Measurements from ENCODE around the gene DSCAM.

DSCAM gene

DNA sequence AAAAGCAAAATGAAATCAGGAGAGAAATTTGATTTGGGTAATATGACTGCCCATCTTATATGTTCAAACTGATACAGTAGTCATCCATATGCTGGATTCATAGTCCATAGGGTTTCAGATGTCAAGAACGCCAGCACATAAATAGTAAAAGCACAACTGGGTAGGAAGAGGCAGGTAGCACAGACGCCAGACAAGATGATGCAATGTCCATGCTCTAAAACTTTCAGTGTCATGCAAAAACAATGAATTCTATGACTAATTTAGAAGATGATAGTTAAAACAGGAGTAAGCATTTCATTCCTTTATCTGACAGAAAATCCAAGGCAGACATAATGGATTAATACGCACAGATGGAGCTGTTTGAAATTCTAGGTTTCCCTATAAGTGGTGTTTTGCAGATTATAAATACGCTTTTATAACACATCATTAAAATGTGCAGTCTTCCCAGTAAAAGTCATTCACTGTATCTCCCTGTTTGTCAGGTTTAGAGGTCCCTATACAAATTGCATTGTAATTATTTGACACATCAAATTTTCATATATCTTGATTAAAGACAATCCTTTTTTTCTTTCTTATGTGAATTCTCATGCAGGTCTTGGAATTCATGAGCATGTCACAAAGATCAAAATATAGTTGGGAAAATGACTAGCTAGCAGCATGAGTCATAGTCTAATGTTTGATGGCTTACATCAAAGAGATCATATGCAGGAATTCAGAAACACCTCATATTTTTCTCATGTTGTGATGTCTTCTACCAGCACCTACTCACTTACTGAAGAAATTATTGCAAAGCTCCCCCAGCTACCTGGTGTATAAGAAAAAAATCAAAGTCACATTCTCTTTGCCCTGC is 139.9 kb downstream of the DSCAM start:
- DNase-seq (ENCODE audit: low read depth in 2 of 2, low spot score in 1 of 2), result no peak

GRCh38 chr21:40706176-40706575 is 140.8 kb downstream of the DSCAM start:
- DNase-seq (ENCODE audit: low read depth in 2 of 2, low spot score in 1 of 2), result no peak

- DNase-seq (ENCODE audit: low read depth in 2 of 2, low spot score in 1 of 2), result no peak
Observed at GRCh38 chr21:40704141-40704540, 142.8 kb downstream of the DSCAM start.

DNA sequence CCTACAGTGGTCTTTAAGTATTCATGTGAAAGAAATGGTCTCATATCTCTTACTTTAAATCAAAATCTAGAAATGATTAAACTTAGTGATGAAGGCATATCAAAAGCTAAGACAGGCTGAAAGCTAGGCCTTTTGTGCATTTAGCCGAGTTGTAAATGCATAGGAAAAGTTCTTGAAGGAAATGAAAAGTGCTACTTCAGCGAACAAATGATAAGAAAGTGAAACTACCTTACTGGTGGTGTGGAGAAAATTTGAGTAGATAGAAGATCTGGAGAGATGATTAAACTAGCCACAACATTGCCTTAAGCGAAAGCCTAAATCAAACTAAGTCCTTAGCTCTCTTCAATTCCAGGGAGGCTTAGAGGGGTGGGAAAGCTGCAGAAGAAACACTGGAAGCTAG is 147.6 kb downstream of the DSCAM start:
- DNase-seq (ENCODE audit: low read depth in 2 of 2, low spot score in 1 of 2), result no peak

GRCh38 chr21:40696246-40696645 is 150.7 kb downstream of the DSCAM start:
- DNase-seq (ENCODE audit: low read depth in 2 of 2, low spot score in 1 of 2), result no peak

GRCh38 chr21:40689840-40690360 is 157.1 kb downstream of the DSCAM start:
- DNase-seq (ENCODE audit: low read depth in 2 of 2, low spot score in 1 of 2), result no peak

GRCh38 chr21:40689217-40689616 is 157.7 kb downstream of the DSCAM start:
- DNase-seq (ENCODE audit: low read depth in 2 of 2, low spot score in 1 of 2), result no peak

DNA sequence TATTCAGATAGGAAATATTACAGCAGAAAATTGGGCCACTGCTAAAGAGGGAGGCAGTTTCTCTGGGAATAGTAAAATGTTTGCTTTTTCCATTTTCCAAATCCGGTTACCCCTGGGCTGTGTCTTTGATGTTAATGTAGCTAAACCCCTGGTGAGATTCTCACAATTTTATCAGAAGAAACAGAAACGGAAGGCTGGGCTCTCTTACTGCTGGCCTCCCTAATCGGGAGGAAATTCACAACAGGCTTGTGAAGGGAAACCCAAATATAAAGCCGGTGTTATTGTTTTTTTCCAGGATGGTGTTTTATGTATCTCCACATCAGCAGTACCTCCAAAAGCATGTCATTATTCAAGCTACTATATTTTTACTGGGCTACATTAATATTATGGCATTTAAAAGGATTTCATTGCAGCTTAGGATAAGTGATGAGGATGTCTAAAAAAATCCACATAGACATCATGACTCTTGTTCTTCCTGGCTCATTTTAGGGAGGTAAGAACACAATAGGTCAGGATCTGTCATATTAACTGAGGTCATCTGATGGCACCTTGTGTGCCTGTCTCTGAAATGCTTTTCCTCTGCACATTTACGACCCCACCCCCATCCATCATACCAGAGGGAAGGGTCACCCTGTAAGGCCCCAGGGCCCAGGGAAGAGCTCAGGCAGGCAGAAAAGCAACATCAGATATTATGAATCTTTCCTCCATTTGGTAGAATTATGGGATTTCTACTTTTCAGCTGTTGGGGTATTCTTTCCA is 158.7 kb downstream of the DSCAM start:
- DNase-seq (ENCODE audit: low read depth in 2 of 2, low spot score in 1 of 2), result no peak

DNA sequence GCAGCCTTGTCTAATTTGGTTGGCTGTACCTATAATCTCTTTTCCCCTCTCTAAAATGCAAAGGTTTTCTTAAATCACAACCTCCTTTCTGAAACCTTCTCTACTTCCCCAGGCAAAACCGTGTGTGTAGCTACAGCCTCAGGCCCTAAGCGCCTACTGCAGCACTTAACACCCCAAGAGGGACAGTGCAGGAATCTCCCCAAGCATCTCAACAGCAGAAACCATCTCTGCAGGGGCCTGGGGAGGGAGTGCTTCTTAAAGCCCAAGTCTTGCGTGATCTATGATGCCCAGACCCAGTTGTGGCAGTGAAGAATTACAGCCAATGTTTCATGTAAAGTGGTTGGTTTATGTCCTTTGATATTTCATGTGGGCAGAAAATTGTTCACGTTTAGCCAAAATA is 159.3 kb downstream of the DSCAM start:
- no peak for DNase-seq (ENCODE audit: low read depth in 2 of 2, low spot score in 1 of 2)

- DNase-seq (ENCODE audit: low read depth in 2 of 2, low spot score in 1 of 2), result no peak
Observed at GRCh38 chr21:40686526-40686925, 160.4 kb downstream of the DSCAM start.

- DNase-seq (ENCODE audit: low read depth in 2 of 2, low spot score in 1 of 2), result no peak
Observed at GRCh38 chr21:40685141-40685540, 161.8 kb downstream of the DSCAM start.

DNA sequence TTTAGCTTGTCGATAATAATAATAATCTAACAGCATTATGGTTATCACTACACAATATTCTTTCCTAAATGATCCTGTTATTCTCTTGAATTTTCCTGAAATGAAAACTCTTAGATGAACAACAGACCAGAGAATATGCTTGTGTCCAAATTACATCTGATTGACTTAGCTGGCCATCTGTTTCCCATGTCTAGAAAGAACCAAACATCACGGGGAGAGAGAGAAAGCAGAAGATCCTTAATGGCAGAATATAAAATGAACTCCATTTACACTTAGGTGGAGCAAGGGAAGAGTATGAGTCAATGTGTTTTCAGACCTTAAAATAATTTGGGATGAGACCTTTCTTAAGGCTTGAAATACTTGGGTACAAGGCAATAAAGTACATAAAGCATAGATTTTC is 162.2 kb downstream of the DSCAM start:
- no peak for DNase-seq (ENCODE audit: low read depth in 2 of 2, low spot score in 1 of 2)

DNA sequence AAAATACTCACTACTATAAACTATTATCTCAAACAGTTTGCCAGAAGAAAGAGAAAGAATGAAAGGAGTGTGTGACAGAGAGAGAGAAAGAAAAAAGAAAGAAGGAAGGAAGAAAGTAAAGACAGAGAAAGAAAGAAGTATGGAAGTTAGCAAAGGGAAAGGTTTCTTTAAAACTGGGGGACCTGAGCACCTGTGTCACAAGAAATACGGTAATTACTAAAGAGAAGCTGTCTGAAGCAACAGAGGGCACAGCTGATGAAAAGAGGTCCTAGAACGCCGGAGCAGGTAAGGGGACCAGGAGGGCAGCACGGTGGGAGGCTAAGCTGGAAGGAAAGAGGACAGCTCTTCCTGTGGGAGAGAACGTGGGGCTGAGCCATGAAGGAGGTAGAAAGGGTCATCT is 163.6 kb downstream of the DSCAM start:
- no peak for DNase-seq (ENCODE audit: low read depth in 2 of 2, low spot score in 1 of 2)

DNA sequence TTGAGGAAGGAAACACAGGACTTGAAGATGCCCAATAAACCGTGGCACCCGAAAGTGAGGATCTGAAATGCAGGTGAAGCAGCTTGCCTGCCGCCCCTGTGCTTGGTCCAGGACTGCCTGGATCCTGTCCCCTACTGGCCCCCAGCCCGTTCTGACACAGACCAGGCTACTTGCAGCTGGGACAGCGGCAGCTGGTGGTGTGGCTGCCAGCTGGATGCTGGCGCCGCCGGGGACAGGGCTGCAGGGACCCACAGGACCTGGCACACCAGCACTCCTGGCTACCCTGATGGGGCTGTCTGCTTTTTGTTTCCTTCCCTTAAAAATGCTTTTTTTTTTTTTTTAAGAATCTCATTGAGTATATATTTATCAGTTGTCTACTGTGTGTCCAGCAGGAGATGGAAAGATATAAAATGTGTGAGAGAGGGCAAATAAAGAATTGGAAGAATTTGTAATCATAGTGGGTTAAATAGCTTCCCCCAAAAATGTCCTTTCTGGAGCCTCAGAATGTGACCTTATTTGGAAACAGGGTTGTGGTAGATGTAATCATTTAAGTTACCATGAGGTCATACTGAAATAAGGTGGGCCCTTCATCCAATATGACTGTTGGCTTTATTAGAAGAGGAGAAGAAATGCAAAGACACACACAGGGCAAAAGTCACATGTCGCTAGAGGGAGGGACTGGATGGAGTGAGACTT is 165.6 kb downstream of the DSCAM start:
- no peak for DNase-seq (ENCODE audit: low read depth in 2 of 2, low spot score in 1 of 2)

DNA sequence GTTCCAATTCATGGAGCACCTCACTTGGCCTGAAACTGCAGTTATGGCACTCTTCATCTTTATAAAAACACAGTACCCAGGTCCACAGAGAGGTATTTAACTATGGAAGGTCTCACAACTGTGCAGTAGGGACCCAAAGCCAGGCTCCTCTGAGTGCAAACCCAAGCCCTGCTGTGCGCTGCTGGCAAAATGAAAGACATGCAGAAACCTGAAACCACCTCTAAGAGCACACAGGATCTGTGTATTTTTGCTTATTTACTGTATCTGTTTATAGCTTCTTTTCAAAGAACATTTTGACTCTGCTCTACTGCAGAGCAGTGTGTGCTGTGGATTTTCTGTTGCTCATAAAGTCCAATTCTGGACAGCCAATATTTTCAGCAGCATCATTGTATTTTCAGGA is 166.6 kb downstream of the DSCAM start:
- DNase-seq (ENCODE audit: low read depth in 2 of 2, low spot score in 1 of 2), result no peak

- no peak for DNase-seq (ENCODE audit: low read depth in 2 of 2, low spot score in 1 of 2)
Observed at GRCh38 chr21:40678681-40679284, 168.2 kb downstream of the DSCAM start.

GRCh38 chr21:40675017-40675416 is 171.9 kb downstream of the DSCAM start:
- DNase-seq (ENCODE audit: low read depth in 2 of 2, low spot score in 1 of 2), result no peak

DNA sequence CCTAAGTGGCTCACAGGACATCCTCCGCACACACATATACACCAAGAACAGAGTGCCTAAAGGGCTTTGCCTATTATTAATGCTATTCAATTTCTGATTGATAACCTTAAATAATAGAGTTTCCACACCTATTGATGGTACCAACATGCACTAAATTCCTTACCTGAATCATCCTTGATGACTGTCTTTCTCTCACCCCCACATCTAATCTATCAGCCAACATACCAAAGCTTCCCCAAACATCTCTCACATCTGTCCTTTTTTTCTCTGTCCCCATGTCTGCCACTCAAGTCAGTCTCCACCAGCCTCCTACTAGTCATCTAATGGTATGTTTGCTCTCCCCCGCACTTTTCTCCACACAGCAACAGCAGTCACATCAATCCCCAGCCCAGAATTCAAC is 174.4 kb downstream of the DSCAM start:
- no peak for DNase-seq (ENCODE audit: low read depth in 2 of 2, low spot score in 1 of 2)

DNA sequence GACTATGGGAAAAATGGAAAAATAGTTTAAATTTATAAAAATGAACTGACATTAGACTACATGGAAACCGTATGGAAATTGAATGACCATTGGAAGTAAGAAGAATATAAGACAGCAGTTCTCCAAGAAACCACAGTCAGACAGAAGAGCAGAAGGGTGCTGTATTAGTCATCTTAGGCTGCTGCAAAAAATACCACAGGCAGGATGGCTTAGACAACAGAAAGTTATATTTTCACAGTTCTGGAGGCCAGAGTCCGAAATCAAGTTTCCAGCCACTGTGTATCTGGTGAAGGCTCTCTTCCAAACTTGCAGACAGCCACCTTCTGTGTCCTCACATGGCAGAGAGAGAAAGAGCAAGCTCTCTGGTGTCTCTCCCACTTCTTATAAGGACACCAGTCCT is 175.2 kb downstream of the DSCAM start:
- DNase-seq (ENCODE audit: low read depth in 2 of 2, low spot score in 1 of 2), result no peak

GRCh38 chr21:40668555-40669275 is 178.2 kb downstream of the DSCAM start:
- DNase-seq (ENCODE audit: low read depth in 2 of 2, low spot score in 1 of 2), result no peak

DNA sequence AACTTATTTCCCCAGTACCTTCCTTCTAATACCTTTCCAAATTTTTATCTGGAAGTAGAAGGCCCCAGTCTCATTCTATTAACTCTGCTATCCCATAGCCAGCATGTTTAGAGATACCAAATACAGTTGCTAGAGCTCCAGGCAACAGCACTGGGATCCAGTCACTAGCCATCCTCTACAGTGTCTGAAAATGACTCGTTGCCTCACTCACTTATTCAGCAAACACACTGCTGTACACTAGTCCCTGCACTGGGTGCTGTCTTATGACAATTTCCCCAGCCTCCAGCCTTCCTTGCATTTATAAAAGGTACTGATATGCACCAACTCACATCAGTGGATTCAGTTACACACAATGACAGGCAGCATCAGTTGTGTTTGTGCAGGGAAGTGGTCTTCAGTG is 179.0 kb downstream of the DSCAM start:
- no peak for DNase-seq (ENCODE audit: low read depth in 2 of 2, low spot score in 1 of 2)

Data from stimulated activated CD8-positive, alpha-beta memory T cell treated with anti-CD3 and anti-CD28 coated beads, Interleukin-4, amount 100 ng/mL, for 1 hour (primary cell).